Stomach (tissue), 4 donors: ENCODE measurements around the gene FAM8A1.

ENCODE experiments used
- CTCF ChIP-seq, 7 experiments: fragments of 450-650 bp in 4 of 7; fragments of 200-600 bp in 3 of 7; sonication (generic) in 3 of 7; IDR thresholded peaks; one replicate each; pipeline ENCODE4 v1.5.1; 2016 to 2019; ENCODE audit warnings: antibody characterized with exemption in 7 of 7, control low read depth in 2 of 7, mild to moderate bottlenecking in 1 of 7
- EP300 ChIP-seq: sonication (generic); formaldehyde crosslinking; IDR thresholded peaks from one replicate; pipeline ENCODE4 v1.6.1; 2017; ENCODE audit warnings: antibody characterized with exemption

DNA sequence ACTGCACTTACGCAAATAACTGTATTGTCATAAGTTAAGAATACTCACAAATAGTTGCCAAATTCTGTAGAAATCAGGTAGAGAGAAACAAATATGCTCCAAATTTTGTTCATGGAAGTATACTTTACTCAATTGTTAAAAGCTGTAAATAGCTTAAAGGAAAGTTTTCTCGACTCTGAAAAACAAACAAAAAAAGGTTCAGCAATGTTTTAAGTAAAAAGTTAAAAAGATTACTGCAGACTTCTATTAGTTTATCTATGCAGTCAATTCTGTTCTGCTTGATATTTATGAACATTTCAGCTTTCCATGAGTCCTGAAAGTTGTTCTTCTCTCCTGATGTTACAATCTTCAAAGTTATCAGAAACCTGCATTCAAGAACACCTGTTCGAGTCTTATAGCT is 37.5 kb upstream of the FAM8A1 start:
- TF ChIP-seq EP300 = no peak
- TF ChIP-seq CTCF (IDR thresholded peaks at IDR 0.05) = no peak
